ENCODE data around the gene PLEKHA1. TPM values are rescaled to one million over a fixed set of nuclear protein-coding genes. Genes with fewer than 3 reads are reported as not detected.

Gene PLEKHA1
- total and polyA plus RNA-seq, 2 of the 13 experiments (the other 11 are each of a cell fraction or from before 2014, with no cell fraction given), result 32.2 to 53.3 TPM

DNA sequence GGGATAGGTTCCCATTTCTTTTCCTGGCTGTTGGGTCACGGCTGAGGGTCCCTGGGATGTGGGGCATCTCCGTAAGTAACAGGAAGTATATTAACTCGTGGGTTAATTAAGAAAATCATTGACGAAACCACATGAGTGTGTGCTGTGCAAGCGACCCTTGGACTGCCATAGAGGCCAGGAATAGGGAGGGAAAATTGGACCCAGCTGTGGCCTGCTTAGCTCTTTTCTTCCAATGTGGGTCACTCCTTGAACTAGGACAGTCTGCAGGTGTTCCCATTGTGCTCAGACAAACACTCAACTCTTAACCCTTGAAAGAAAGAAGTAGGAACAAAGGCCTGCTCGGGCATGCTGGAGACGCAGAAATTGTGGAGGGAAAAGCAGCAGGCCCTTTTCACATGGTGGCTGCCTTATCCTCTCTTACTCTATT lies 25.6 kb upstream of the PLEKHA1 start (continued):
- no peak for TF ChIP-seq ZNF772 (CRISPR knock-in tag; IDR thresholded peaks at IDR 0.05)
- no peak for TF ChIP-seq YEATS2 (CRISPR knock-in tag; IDR thresholded peaks at IDR 0.05; ENCODE audit: borderline replicate concordance)
- TF ChIP-seq LCORL (IDR thresholded peaks at IDR 0.05), result no peak
- no peak for TF ChIP-seq LCORL (CRISPR knock-in tag; IDR thresholded peaks at IDR 0.05)
- 0 out of 2 replicates have a peak, but pooled peaks have one; percentile 24 for TF ChIP-seq RARA (CRISPR knock-in tag; IDR thresholded peaks at IDR 0.05)
- no peak for TF ChIP-seq NFATC3 (CRISPR knock-in tag; IDR thresholded peaks at IDR 0.05)
- TF ChIP-seq, protein P1, sequence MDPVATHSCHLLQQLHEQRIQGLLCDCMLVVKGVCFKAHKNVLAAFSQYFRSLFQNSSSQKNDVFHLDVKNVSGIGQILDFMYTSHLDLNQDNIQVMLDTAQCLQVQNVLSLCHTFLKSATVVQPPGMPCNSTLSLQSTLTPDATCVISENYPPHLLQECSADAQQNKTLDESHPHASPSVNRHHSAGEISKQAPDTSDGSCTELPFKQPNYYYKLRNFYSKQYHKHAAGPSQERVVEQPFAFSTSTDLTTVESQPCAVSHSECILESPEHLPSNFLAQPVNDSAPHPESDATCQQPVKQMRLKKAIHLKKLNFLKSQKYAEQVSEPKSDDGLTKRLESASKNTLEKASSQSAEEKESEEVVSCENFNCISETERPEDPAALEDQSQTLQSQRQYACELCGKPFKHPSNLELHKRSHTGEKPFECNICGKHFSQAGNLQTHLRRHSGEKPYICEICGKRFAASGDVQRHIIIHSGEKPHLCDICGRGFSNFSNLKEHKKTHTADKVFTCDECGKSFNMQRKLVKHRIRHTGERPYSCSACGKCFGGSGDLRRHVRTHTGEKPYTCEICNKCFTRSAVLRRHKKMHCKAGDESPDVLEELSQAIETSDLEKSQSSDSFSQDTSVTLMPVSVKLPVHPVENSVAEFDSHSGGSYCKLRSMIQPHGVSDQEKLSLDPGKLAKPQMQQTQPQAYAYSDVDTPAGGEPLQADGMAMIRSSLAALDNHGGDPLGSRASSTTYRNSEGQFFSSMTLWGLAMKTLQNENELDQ (CRISPR knock-in tag; IDR thresholded peaks at IDR 0.05; ENCODE audit: borderline replicate concordance), result no peak
- TF ChIP-seq, protein P2, sequence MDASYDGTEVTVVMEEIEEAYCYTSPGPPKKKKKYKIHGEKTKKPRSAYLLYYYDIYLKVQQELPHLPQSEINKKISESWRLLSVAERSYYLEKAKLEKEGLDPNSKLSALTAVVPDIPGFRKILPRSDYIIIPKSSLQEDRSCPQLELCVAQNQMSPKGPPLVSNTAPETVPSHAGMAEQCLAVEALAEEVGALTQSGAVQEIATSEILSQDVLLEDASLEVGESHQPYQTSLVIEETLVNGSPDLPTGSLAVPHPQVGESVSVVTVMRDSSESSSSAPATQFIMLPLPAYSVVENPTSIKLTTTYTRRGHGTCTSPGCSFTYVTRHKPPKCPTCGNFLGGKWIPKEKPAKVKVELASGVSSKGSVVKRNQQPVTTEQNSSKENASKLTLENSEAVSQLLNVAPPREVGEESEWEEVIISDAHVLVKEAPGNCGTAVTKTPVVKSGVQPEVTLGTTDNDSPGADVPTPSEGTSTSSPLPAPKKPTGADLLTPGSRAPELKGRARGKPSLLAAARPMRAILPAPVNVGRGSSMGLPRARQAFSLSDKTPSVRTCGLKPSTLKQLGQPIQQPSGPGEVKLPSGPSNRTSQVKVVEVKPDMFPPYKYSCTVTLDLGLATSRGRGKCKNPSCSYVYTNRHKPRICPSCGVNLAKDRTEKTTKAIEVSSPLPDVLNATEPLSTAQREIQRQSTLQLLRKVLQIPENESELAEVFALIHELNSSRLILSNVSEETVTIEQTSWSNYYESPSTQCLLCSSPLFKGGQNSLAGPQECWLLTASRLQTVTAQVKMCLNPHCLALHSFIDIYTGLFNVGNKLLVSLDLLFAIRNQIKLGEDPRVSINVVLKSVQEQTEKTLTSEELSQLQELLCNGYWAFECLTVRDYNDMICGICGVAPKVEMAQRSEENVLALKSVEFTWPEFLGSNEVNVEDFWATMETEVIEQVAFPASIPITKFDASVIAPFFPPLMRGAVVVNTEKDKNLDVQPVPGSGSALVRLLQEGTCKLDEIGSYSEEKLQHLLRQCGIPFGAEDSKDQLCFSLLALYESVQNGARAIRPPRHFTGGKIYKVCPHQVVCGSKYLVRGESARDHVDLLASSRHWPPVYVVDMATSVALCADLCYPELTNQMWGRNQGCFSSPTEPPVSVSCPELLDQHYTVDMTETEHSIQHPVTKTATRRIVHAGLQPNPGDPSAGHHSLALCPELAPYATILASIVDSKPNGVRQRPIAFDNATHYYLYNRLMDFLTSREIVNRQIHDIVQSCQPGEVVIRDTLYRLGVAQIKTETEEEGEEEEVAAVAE (CRISPR knock-in tag; IDR thresholded peaks at IDR 0.05; ENCODE audit: borderline replicate concordance), result no peak
- no peak for TF ChIP-seq DR1 (CRISPR knock-in tag; IDR thresholded peaks at IDR 0.05)
- no peak for TF ChIP-seq TSC22D2 (CRISPR knock-in tag; IDR thresholded peaks at IDR 0.05; ENCODE audit: borderline replicate concordance)
- 0 out of 2 replicates have a peak, but pooled peaks have one; percentile 42 for TF ChIP-seq ZNF605 (CRISPR knock-in tag; IDR thresholded peaks at IDR 0.05)
- no peak for TF ChIP-seq FOXA1 (IDR thresholded peaks at IDR 0.05)
- no peak for TF ChIP-seq FOXA1 (CRISPR knock-in tag; IDR thresholded peaks at IDR 0.05)
- no peak for TF ChIP-seq SOX6 (IDR thresholded peaks at IDR 0.05)
- peak; percentile 36; the same call in 1 of the 2 replicates for TF ChIP-seq SOX6 (CRISPR knock-in tag; IDR thresholded peaks at IDR 0.05)
- TF ChIP-seq, protein P3, sequence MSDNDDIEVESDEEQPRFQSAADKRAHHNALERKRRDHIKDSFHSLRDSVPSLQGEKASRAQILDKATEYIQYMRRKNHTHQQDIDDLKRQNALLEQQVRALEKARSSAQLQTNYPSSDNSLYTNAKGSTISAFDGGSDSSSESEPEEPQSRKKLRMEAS (IDR thresholded peaks at IDR 0.05), result peak; percentile 63
- no peak for TF ChIP-seq JARID2 (CRISPR knock-in tag; IDR thresholded peaks at IDR 0.05; ENCODE audit: insufficient replicate concordance)
- TF ChIP-seq, protein P4, sequence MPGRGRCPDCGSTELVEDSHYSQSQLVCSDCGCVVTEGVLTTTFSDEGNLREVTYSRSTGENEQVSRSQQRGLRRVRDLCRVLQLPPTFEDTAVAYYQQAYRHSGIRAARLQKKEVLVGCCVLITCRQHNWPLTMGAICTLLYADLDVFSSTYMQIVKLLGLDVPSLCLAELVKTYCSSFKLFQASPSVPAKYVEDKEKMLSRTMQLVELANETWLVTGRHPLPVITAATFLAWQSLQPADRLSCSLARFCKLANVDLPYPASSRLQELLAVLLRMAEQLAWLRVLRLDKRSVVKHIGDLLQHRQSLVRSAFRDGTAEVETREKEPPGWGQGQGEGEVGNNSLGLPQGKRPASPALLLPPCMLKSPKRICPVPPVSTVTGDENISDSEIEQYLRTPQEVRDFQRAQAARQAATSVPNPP (CRISPR knock-in tag; IDR thresholded peaks at IDR 0.05), result no peak
